ENCODE data around the gene CLCN2.

CLCN2 gene

GRCh38 chr3:184321666-184322065 is 39.7 kb downstream of the CLCN2 start:
- no peak for DNase-seq

DNA sequence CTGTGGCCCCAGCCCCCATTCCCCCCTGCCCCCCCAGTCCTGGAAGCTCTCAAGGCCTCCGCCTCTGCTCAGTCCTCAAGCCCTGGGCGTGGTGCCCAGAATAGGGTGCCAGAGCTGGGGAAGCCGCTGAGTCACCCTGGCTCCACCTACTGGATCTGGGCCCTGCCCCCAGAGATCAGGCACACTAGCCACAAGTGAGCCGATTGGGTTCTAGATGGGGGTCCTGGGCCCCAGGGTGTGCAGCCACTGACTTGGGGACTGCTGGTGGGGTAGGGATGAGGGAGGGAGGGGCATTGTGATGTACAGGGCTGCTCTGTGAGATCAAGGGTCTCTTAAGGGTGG is 41.3 kb downstream of the CLCN2 start:
- peak; percentile 69 for DNase-seq

GRCh38 chr3:184317201-184317600 is 44.2 kb downstream of the CLCN2 start:
- DNase-seq = no peak

- no peak for DNase-seq
These were observed 44.6 kb downstream of the CLCN2 start for GRCh38 chr3:184316792-184317191.

GRCh38 chr3:184315871-184316661 is 45.3 kb downstream of the CLCN2 start:
- DNase-seq = no peak

- DNase-seq = no peak
These were observed 45.9 kb downstream of the CLCN2 start for GRCh38 chr3:184315543-184315867.

GRCh38 chr3:184314700-184315542 is 46.5 kb downstream of the CLCN2 start:
- DNase-seq = peak; percentile 77

- peak; percentile 94 for DNase-seq
These were observed 47.1 kb downstream of the CLCN2 start, which contains the start of gene EIF4G1 for GRCh38 chr3:184314363-184314699. Gene EIF4G1 (plus strand): TSS chr3:184314606. CDS start chr3:184315797, 1,191 bp downstream.

DNA sequence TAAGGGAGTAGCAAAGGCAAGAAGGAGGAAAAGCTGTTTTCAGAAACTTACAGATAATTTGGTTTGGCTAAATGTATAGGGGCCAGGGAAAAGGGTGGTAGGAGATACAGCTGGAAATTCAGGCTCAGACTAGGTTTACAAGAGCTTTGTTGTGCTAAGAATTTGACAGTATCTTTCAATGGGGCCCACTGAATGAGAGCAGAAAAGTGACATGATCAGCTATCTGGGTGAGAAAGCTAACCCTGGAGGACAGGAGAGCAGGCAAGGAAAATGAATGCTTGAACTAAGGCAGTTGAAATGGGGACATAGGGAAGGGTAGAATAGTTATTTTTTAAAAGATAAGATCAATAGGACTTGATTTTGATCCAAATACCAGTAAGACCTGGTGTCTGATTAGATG is 49.8 kb downstream of the CLCN2 start:
- DNase-seq = no peak

- DNase-seq = no peak
These were observed 52.7 kb downstream of the CLCN2 start for GRCh38 chr3:184308744-184309143.

DNA sequence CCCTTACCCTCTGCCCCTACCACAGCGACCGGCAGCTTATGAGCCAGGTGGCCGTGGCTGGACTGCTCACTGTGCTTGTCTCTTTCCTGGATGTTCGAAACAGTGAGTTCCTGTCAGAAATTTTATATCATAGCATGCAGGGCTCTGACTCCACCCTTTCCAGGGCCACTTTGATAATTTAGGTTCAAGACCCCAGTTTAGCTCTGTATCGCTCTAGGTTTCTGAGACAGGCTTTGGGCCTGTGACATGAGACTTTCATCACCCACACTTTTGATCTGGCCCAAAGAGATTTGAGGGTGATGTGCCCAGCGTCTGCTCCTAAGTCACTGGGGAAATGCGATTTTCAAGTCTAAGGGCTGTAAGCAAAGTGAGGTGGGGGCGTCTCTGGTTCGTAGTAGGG is 53.5 kb downstream of the CLCN2 start:
- DNase-seq = no peak

GRCh38 chr3:184306341-184306972 is 54.9 kb downstream of the CLCN2 start:
- no peak for DNase-seq

- no peak for DNase-seq
These were observed 55.8 kb downstream of the CLCN2 start for GRCh38 chr3:184305577-184305976.

- no peak for DNase-seq
These were observed 61.1 kb downstream of the CLCN2 start for GRCh38 chr3:184300378-184300720.

- no peak for DNase-seq
These were observed 61.7 kb downstream of the CLCN2 start for GRCh38 chr3:184299488-184300377.

GRCh38 chr3:184298759-184299487 is 62.5 kb downstream of the CLCN2 start, which contains the start of gene PSMD2:
Gene PSMD2 (plus strand): TSS chr3:184299241. CDS start chr3:184299267, 26 bp downstream.
- peak; percentile 97 for DNase-seq

GRCh38 chr3:184296616-184297015 is 64.8 kb downstream of the CLCN2 start:
- DNase-seq = no peak
